PFSK-1 (cell line): Measurements from ENCODE around the gene RIOK3.

Source experiments
- FOXP2 ChIP-seq: optimal IDR thresholded peaks from 2 replicates; pipeline ENCODE3; 2011; ENCODE audit warnings: borderline replicate concordance, control low read depth, inconsistent platforms; ENCODE audit not compliant: insufficient read depth; ENCODE audit errors: extremely low read length, extremely low read depth
- POLR2AphosphoS5 ChIP-seq: IDR thresholded peaks from 2 replicates; pipeline ENCODE4 v1.6.1; 2012; ENCODE audit warnings: low read depth, mild to moderate bottlenecking, control low read depth, low read length, moderate library complexity
- SIN3A ChIP-seq: IDR thresholded peaks from 2 replicates; pipeline ENCODE4 v1.6.1; 2012; ENCODE audit warnings: mild to moderate bottlenecking, low read length, moderate library complexity, borderline replicate concordance; ENCODE audit not compliant: insufficient read depth
- TAF1 ChIP-seq: IDR thresholded peaks from 2 replicates; pipeline ENCODE4 v1.6.1; 2012; ENCODE audit warnings: low read length, control low read depth, borderline replicate concordance; ENCODE audit not compliant: insufficient read depth
- TF ChIP-seq, protein P1 (sequence below), 2 experiments: IDR thresholded peaks; 2 replicates each; pipeline versions ENCODE4 v1.6.1 to v1.8.0; 2011 to 2012; ENCODE audit warnings: low read depth in 2 of 2, low read length in 2 of 2, control low read depth in 1 of 2, inconsistent platforms in 1 of 2, mild to moderate bottlenecking in 1 of 2, moderate library complexity in 1 of 2; ENCODE audit not compliant: insufficient read depth in 1 of 2

Gene RIOK3

DNA sequence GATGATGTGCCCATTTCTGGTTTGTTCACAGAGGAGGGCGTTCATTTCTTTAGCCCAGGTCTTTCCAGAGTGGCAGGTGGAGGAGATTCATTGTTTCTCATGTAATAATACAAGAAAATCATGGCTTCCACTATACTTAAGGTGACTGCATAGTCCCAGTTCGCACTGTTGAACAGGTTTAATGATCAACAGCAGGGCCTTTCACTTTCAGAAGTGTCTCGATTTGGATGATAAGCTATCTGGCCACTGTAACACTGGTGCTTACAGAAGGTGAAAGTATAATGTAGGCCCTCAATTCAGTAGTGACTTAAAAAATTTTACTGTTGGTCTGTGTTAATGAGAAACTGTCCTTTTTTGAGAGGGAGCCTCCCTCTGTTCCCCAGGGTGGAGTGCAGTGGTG lies 51.6 kb downstream of the RIOK3 start:
- no peak for TF ChIP-seq TAF1
- no peak for TF ChIP-seq POLR2AphosphoS5
- TF ChIP-seq FOXP2 = no peak
- TF ChIP-seq SIN3A = no peak
- TF ChIP-seq, protein P1, sequence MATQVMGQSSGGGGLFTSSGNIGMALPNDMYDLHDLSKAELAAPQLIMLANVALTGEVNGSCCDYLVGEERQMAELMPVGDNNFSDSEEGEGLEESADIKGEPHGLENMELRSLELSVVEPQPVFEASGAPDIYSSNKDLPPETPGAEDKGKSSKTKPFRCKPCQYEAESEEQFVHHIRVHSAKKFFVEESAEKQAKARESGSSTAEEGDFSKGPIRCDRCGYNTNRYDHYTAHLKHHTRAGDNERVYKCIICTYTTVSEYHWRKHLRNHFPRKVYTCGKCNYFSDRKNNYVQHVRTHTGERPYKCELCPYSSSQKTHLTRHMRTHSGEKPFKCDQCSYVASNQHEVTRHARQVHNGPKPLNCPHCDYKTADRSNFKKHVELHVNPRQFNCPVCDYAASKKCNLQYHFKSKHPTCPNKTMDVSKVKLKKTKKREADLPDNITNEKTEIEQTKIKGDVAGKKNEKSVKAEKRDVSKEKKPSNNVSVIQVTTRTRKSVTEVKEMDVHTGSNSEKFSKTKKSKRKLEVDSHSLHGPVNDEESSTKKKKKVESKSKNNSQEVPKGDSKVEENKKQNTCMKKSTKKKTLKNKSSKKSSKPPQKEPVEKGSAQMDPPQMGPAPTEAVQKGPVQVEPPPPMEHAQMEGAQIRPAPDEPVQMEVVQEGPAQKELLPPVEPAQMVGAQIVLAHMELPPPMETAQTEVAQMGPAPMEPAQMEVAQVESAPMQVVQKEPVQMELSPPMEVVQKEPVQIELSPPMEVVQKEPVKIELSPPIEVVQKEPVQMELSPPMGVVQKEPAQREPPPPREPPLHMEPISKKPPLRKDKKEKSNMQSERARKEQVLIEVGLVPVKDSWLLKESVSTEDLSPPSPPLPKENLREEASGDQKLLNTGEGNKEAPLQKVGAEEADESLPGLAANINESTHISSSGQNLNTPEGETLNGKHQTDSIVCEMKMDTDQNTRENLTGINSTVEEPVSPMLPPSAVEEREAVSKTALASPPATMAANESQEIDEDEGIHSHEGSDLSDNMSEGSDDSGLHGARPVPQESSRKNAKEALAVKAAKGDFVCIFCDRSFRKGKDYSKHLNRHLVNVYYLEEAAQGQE (IDR thresholded peaks at IDR 0.05; ENCODE audit: insufficient read depth in 1 of 2, low read depth in 2 of 2, low read length in 2 of 2) = no peak

- TF ChIP-seq, protein P1 (IDR thresholded peaks at IDR 0.05; ENCODE audit: insufficient read depth in 1 of 2, low read depth in 2 of 2, low read length in 2 of 2) = no peak
- TF ChIP-seq POLR2AphosphoS5 = no peak
- no peak for TF ChIP-seq FOXP2
- no peak for TF ChIP-seq TAF1
- no peak for TF ChIP-seq SIN3A
Measured at GRCh38 chr18:23506393-23506792, 53.3 kb downstream of the RIOK3 start.

DNA sequence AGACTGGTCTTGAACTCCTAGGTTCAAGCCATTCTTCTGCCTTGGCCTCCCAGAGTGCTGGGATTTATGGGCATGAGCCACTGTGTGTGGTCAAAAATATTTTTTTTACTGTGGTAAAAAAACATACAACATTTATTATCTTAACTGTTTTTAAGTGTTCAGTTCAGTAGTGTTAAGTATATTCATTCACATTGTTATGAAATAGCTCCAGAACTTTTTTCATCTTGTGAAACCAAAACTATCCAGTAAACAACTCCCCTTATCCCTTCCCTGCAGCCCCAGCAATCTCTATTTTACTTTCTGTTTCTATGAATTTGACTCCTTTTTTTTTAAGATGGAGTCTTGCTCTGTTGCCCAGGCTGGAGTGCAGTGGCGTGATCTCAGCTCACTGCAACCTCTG lies 59.6 kb downstream of the RIOK3 start:
- no peak for TF ChIP-seq SIN3A
- TF ChIP-seq, protein P1 (IDR thresholded peaks at IDR 0.05; ENCODE audit: insufficient read depth in 1 of 2, low read depth in 2 of 2, low read length in 2 of 2) = no peak
- TF ChIP-seq FOXP2 = no peak

DNA sequence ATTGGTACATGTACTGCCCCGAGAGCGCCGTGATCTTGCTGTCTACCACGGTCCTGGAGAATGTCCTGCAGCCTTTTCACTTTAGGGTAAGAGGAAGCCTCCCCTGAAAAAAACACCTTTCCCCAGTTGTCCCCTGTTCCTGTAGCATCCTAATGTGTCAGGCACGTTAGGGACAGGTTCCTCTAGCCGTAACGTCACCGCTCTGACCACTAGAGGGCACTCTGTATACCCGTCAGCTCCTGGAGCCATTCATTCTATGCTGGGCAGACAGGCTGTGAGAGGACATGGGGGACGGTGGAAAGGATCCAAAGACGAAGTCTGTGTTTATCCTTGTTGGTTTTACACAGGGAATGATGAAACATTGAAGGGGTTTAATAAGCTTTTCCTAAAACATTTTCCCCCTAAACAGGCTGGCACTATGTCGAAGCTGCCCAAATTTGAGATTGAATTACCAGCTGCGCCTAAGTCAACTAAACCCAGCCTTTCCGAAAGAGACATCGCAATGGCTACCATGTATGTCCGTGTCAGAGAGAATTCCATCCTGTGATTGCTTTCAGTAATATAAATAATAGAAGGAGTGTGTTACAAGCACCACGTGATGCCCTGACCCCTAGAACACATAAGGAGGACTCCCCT lies 62.9 kb downstream of the RIOK3 start:
- TF ChIP-seq FOXP2 (no peak), SIN3A (no peak), POLR2AphosphoS5 (no peak), TAF1 (no peak)
- TF ChIP-seq, protein P1 (IDR thresholded peaks at IDR 0.05; ENCODE audit: insufficient read depth in 1 of 2, low read depth in 2 of 2, low read length in 2 of 2) = no peak

DNA sequence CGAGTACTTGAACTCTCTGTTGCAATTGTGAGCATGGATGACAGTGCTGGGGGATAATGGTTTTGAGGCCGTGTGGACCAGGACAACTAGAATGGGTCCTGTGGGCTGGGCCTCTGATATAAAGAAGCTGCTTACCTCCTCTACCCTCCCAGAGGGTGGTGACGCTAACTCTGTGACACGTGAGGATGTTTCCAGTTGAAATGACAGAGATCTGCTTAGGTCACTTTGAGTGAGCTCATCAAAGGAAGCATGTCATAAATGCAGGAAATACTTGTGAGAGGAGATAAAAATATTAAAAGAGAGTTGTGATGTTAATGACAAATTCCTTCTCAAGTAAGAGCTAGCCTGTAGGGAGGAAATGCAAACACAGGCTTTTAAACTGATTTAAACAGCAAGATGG lies 66.6 kb downstream of the RIOK3 start:
- TF ChIP-seq TAF1 (no peak), POLR2AphosphoS5 (no peak), FOXP2 (no peak), SIN3A (no peak)
- TF ChIP-seq, protein P1 (IDR thresholded peaks at IDR 0.05; ENCODE audit: insufficient read depth in 1 of 2, low read depth in 2 of 2, low read length in 2 of 2) = no peak
